Measurements from ENCODE around the gene THADA.

Gene THADA

DNA sequence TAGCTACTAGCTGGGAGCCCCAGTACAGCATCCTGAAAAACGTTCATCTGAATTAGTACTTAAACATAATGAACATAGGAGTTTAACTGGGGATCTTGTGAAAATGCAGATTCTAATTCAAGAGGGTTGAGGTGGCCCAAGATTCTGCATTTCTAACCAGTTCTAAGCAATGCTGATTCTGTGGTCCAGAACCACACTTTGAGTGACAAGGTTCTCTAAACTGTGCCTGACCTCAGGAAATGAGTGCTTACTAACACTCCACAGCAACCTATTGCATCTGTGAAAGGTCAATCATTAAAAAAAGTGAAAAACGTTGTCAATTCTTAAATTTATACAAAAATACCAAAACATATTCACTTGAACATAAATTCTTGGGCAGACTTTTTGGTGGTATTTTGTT, 212.3 kb downstream of the THADA start:
- ATAC-seq (peak; percentile 78), DNase-seq (ENCODE audit: low spot score in 2 of 2) (no peak)
- Mint-ChIP-seq H3K4me1 (peaks cover 21% of the 10 kb centered on the region), H3K36me3 (peaks cover 17% of the 10 kb centered on the region), H3K9me3 (no peaks in the 10 kb centered on the region), H3K4me3 (no peak overlapping the region), H3K27ac (no peak overlapping the region)

DNA sequence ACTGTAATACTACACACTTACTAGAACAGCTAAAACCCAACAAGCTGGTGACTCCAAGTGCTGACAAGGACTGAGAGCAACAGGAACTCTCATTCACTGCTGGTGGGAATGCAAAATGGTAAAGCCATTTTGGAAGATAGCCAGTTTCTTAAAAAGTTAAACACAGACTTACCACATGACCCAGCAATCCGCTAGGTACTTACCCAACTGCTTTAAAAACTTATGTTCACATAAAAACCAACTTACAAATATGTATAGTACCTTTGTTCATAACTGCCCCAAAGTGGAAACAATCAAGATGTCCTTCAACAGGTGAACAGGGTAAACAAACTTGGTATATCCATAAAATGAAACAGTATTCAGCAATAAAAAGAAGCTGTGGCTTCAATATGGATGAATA, 216.3 kb downstream of the THADA start:
- ATAC-seq (no peak), DNase-seq (ENCODE audit: low spot score in 2 of 2) (no peak)
- Mint-ChIP-seq H3K36me3 (peaks cover 11% of the 10 kb centered on the region), H3K9me3 (no peaks in the 10 kb centered on the region), H3K27ac (no peak overlapping the region), H3K4me3 (no peak overlapping the region), H3K4me1 (peaks cover 15% of the 10 kb centered on the region)

DNA sequence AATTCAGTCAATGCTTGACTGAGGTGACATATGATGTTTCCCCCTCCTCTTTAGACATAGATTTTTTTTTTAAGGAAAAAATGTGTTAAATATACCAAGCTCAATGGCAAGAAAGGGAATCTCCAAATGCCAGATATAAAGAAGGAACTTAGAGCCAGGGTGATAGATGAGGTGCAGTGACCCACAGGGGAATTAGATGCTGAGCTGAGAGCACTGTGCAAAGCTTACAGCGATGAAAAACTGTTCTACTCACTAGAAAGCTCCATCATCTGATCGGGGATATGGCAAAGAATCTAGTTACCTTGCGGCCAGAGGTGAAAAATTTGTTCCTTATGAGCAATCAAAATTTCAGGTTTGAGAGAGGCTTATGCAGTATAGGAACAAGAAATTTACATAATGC, 218.5 kb downstream of the THADA start:
- H3K4me1 Mint-ChIP-seq: peaks cover 6% of the 10 kb centered on the region
- no peak overlapping the region for H3K4me3 Mint-ChIP-seq
- H3K9me3 Mint-ChIP-seq: no peaks in the 10 kb centered on the region
- no peak for DNase-seq (ENCODE audit: low spot score in 2 of 2)
- H3K27ac Mint-ChIP-seq: no peak overlapping the region
- H3K36me3 Mint-ChIP-seq: peaks cover 11% of the 10 kb centered on the region
- no peak for ATAC-seq

DNA sequence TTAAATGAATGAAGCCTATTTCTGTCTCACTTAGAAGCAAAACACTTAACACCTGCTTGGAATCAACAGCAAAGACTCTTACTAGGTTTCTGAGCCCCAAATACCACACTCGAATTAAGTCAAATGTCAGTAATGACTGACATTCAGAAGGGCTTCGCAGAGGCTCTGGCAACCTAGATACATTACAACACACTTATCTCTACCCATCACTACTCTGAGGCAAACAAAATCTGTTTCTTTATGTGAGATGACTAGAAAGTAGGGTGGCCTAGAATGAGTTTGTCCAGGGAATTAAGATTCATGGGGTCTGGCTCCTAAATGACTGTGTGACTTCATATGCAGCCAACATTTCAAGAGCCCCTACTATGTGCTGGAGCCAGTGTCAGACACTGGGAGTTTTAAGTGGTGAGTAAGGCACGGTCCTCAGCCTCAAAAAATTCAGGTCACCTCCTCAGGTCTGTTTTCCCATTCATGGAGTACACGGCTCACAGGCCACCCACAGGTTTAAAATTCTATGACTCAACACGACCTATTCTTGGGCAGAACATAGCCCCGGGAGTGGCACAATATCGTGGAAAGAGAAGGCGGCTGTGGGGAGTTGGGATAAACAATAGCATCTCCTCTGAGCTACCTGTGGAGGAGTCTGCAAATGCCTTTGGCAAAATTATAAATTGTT, 219.2 kb downstream of the THADA start:
- no peak for DNase-seq (ENCODE audit: low spot score in 2 of 2)
- Mint-ChIP-seq H3K27ac (no peak overlapping the region), H3K4me1 (peaks cover 6% of the 10 kb centered on the region), H3K36me3 (peaks cover 11% of the 10 kb centered on the region), H3K9me3 (no peaks in the 10 kb centered on the region), H3K4me3 (no peak overlapping the region)
- no peak for ATAC-seq

DNA sequence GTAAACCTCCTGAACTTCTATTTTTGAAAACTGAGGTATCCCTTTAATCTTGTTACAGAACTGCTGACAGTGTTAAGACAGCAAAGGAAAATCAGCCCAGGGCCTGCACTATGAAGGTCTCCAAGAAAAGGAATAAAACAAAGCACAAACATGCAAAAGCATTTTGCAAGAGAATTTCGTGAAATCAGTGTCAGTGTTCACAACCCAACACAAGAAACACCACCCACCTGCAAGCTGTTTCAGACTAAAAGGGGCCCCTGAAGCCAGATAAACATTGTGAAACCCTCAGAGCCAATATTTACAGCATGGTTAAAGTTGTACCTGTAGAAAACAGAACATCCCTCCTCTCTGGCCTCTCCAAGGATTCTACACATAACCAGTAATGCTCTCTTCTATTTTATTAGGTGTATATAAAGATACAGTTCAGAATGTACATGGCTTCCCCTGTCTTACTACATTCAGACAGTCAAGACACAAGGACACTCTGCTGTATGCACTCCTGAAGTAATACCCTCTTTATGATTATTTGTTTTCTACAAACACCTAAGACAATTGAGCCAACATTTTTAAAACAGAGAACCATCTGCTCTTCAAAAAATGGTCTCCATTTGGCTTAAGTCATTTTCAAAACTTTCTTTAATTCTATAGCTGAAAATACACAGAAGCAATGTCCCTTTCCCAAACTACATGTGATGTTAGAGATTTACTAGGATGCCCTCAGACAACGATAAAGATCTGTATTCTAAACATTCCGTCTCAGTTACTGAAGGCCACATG, 219.9 kb downstream of the THADA start:
- no peaks in the 10 kb centered on the region for H3K9me3 Mint-ChIP-seq
- H3K36me3 Mint-ChIP-seq: peaks cover 4% of the 10 kb centered on the region

DNA sequence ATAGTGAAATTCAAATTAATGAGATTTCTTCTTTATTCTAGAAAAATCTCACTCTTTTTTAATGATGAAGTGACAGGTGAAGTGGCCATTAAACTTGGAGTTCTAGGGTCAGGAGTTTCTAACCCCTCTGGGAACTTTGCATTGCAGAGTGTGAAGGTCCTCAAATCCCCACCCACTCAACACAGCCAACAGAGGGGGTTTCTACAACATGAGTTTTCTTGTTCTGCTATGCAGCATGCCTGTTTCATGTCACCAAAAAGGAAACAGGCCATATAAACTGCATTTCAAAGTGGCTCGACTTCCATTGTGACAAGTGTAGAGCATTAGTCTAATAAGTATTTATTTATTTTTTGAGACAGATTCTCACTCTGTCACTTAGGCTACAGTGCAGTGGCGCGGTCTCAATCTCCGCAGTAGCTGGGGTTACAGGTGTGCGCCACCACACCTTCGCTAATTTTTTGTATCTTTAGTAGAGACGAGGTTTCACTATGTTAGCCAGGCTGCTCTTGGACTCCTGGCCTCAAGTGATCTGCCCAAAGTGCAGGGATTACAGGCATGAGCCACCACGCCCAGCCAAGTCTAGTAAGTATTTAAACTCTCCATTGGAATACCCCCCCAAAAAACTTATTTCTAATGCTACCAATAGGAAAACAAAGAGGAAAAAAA, 223.3 kb downstream of the THADA start:
- DNase-seq (ENCODE audit: low spot score in 2 of 2): no peak
- no peaks in the 10 kb centered on the region for H3K9me3 Mint-ChIP-seq
- no peak for ATAC-seq
- no peak overlapping the region for H3K27ac Mint-ChIP-seq
- H3K4me1 Mint-ChIP-seq: peaks cover 18% of the 10 kb centered on the region
- H3K36me3 Mint-ChIP-seq: no peaks in the 10 kb centered on the region
- H3K4me3 Mint-ChIP-seq: no peak overlapping the region

More for the DNA sequence above, 219.9 kb downstream of the THADA start:
- Mint-ChIP-seq H3K4me3 (no peak overlapping the region), H3K4me1 (peaks cover 6% of the 10 kb centered on the region), H3K27ac (no peak overlapping the region)
- no peak for ATAC-seq
- no peak for DNase-seq (ENCODE audit: low spot score in 2 of 2)

DNA sequence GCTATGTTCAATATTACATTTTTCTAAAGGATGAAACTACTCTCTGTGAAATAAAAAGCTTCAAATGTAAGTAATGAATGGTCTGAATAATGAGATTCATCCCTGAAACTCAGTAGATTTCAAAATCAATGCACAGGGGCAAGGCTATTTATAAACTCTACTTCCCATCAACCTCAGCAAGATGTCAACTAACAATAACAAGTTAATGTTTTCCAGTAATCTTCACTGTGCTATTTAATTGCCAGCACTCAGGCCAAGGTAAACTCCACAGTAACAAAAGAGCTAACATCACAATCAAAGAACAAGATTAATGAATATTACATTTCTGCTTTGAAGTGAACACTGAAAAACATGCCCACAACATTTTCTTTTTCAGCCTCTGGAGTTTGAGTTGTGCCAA, 225.1 kb downstream of the THADA start:
- Mint-ChIP-seq H3K36me3 (no peaks in the 10 kb centered on the region), H3K27ac (no peak overlapping the region)

DNA sequence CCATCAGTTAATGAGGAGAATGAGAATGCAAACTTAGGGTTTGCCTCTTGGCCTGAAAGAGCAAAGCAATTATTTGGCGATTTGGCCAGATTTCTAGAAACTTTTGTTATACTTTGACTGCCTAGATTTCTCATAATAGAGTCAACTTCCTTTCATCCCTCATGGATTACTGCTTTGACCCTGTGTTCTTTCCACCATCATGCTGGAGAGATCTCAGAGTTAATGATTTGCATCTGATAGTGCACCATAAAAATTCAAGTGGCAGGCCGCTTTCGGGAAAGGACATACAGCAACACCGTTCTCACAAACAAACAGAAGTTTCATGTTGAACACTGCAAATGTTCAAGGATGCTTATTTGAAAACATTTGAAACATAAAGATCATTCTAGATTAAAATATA, 225.7 kb downstream of the THADA start:
- DNase-seq (ENCODE audit: low spot score in 2 of 2) (no peak), ATAC-seq (no peak)
- peaks cover 12% of the 10 kb centered on the region for H3K4me1 Mint-ChIP-seq
- no peak overlapping the region for H3K27ac Mint-ChIP-seq
- no peak overlapping the region for H3K4me3 Mint-ChIP-seq
- no peaks in the 10 kb centered on the region for H3K36me3 Mint-ChIP-seq
- H3K9me3 Mint-ChIP-seq: no peaks in the 10 kb centered on the region

More for the DNA sequence above, 225.1 kb downstream of the THADA start:
- ATAC-seq: no peak
- Mint-ChIP-seq H3K4me3 (no peak overlapping the region), H3K4me1 (peaks cover 12% of the 10 kb centered on the region), H3K9me3 (no peaks in the 10 kb centered on the region)
- DNase-seq (ENCODE audit: low spot score in 2 of 2): no peak

DNA sequence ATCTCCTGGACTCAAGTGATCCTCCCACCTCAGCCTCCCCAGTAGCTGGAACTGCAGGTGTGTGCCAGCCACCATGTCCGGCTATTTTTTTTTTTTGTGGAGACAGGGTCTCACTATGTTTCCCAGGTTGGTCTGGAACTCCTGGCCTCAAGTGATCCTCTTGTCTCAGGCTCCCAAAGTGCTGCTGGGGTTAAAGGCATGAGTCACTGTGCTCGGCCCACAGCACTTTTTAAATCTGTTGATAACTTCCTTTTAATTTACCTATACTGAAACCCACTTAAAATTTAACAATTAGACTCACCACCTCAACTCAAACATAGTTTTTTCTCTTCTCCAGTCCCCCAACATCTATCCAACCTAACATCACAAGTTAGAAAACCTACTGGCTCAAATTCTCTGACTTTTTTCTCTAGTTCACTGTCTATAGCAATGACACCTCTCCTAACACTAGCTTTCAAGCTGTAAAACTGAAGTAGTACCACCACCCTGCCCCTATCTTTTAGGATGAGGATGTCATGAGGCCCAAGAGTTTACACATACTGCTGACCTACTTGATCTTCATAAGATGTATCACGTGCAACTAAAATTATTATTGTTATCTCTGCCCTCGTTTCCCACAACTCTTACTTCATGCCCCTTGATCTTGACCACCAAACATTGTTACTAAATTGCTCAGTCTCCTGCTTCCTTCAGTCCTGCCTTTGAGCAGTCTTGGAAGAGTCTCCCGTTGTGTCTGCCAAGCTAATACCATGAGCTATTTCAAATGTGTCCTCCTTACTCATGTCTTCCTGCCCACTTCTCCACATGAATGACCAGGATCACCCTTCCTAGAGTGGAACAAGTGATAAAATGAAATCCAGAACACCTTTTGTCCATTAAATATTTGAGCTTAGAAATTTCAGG, 227.1 kb downstream of the THADA start:
- ATAC-seq (no peak), DNase-seq (ENCODE audit: low spot score in 2 of 2) (no peak)
- H3K36me3 Mint-ChIP-seq: no peaks in the 10 kb centered on the region
- H3K4me1 Mint-ChIP-seq: peaks cover 12% of the 10 kb centered on the region
- no peak overlapping the region for H3K4me3 Mint-ChIP-seq
- H3K27ac Mint-ChIP-seq: no peak overlapping the region
- H3K9me3 Mint-ChIP-seq: no peaks in the 10 kb centered on the region

DNA sequence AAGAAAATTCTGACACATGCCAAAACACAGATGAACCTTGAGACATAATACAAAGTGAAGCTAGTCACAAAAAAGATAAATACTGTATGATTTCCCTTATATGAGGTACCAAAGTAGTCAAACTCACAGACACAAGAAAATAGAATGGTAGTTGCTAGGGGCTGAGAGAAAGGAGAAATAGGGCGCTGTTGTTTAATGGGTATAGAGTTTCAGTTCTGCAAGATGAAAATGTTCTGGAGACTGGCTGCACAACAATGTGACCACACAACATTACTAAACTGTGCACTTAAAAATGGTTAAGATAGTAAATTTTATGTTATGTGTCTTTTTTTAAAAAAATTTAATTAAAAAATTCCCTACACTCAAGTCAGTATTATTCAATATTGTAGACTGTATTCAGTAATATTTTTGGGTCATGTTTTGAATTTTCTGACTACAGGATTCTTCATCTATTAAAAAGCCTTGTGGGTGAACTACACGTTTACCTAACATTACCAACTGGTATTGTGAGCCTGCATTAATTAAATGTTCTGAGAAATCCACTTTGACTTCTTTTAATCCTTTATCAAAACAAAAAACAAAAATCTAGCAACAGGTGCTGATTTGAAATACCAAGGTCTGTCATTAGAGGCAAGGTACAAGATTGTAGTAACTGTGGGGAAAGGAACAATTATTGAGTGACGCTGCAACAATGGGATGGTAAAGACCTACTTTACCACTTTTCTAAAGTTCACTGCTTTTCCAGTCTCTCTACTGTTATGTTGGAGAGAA, 228.6 kb downstream of the THADA start:
- Mint-ChIP-seq H3K27ac (no peak overlapping the region), H3K4me1 (peaks cover 12% of the 10 kb centered on the region)

DNA sequence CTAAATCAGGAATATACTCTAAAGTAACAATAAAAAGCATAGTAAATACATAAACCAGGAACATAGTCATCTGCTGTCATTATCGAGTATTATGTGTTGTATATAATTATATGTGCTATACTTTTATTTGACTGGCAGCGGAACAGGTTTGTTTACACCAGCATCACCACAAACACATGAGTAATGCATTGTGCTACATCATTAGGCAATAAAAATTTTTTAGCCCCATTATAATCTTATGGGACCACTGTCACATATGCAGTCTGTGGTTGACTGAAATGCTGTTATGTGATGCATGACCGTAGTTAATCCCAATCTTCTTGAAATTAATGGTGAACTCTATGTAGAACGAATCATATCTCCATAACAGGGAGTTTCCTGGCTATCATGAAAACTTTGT, 232.7 kb downstream of the THADA start:
- no peak for ATAC-seq
- no peak for DNase-seq (ENCODE audit: low spot score in 2 of 2)
- peaks cover 5% of the 10 kb centered on the region for H3K4me1 Mint-ChIP-seq
- no peak overlapping the region for H3K27ac Mint-ChIP-seq
- H3K36me3 Mint-ChIP-seq: no peaks in the 10 kb centered on the region
- H3K4me3 Mint-ChIP-seq: no peak overlapping the region
- no peaks in the 10 kb centered on the region for H3K9me3 Mint-ChIP-seq

More for the DNA sequence above, 228.6 kb downstream of the THADA start:
- Mint-ChIP-seq H3K36me3 (no peaks in the 10 kb centered on the region), H3K4me3 (no peak overlapping the region), H3K9me3 (no peaks in the 10 kb centered on the region)
- ATAC-seq (no peak), DNase-seq (ENCODE audit: low spot score in 2 of 2) (no peak)

DNA sequence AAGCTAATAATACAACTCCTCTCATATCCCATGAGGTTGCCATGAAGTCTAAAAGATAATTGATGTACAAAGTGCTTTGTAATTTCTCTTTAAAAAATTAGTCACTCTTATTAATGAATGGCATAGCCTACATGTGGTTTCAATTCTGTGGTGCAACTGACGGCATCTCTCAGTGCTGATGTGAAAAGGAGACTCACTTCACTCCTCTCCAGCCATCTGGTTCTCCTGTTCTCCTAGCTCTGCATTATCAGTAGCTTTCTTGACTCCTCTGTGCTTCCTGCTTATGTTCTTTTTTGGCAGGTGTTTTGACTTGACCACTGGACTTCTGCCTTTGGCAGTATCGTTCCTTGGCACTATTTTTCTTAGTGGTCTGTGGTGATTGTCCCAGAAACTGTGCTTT, 234.6 kb downstream of the THADA start:
- H3K4me1 Mint-ChIP-seq: peaks cover 5% of the 10 kb centered on the region
- ATAC-seq (peak; percentile 73), DNase-seq (ENCODE audit: low spot score in 2 of 2) (no peak)
- no peaks in the 10 kb centered on the region for H3K36me3 Mint-ChIP-seq
- H3K4me3 Mint-ChIP-seq: no peak overlapping the region
- no peak overlapping the region for H3K27ac Mint-ChIP-seq
- H3K9me3 Mint-ChIP-seq: no peaks in the 10 kb centered on the region

DNA sequence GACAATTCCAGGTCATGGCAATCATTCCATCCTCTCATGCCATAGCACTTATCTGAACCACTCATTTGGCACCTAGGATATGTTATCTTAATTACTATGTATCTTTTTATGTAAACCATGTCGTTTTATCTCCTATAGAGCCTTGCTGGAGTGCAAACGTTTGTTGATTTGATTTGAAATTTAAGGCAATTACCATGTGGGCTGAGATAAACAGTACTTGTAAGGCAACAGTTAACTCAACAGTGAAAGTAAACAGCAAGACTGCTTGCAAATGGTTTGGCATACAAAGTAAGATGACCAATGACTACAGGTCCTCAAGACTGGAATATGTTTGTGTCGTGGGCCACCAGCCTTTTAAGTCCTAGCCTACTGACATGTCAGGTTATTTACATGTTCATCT, 235.7 kb downstream of the THADA start:
- Mint-ChIP-seq H3K9me3 (no peaks in the 10 kb centered on the region), H3K36me3 (no peaks in the 10 kb centered on the region), H3K27ac (no peak overlapping the region), H3K4me1 (peaks cover 5% of the 10 kb centered on the region), H3K4me3 (no peak overlapping the region)
- DNase-seq (ENCODE audit: low spot score in 2 of 2) (no peak), ATAC-seq (no peak)

DNA sequence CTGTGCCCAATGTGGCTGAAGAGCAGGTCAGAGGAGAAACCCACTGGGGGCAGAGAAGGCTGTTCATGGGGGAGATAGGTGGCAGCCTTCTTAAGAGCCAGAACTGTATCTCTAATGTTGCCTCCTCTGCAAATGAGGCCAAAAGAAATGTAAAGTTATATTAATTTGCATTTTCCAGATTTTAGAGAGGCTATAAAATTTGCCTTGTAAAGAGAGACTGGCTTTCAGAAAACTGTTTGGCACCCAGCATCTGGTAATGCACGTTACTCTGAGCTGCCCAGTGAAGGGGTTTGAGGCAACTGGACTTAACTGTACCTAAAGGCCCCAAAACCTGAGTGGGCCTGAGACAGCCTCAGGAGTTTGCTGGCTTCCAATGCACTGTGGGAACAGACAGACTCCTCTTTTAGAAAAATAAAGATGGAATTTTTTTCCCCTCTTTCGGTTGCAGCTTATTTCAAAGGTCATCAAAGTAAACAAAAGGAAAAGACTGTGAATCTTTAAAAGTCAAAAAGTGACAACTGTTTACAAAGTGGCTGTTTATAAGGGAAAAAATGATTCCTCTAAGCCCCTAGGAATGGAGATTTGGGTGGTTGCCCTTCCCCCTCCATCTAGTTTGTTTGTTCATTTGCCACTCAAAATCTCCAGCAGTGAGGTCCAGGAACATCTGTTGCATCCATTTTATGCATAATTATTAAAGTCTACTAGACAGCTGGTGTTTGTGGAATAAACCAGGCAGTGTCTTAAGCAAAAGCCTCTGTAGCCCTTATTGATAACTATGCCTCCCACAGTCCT, 237.2 kb downstream of the THADA start:
- ATAC-seq: no peak
- DNase-seq (ENCODE audit: low spot score in 2 of 2): no peak
- Mint-ChIP-seq H3K4me3 (no peak overlapping the region), H3K9me3 (no peaks in the 10 kb centered on the region), H3K36me3 (no peaks in the 10 kb centered on the region), H3K27ac (no peak overlapping the region), H3K4me1 (peaks cover 5% of the 10 kb centered on the region)

Measured in stimulated activated effector memory CD8-positive, alpha-beta T cell treated with anti-CD3 and anti-CD28 coated beads, Interleukin-12 subunit alpha, Interleukin-12 subunit beta, amount 100 ng/mL, for 72 hours (primary cell).